GM19193 (cell line): ENCODE results near the gene GAS2L2.

ENCODE experiments used
- POLR2A ChIP-seq: IDR thresholded peaks from 4 replicates; pipeline ENCODE4 v1.6.1; 2011; ENCODE audit not compliant: insufficient read depth, insufficient read length; ENCODE audit errors: extremely low read depth

GAS2L2 gene

GRCh38 chr17:35743626-35744328 is 9.3 kb downstream of the GAS2L2 start:
- TF ChIP-seq POLR2A = no peak

- TF ChIP-seq POLR2A = no peak
Measured at GRCh38 chr17:35742896-35743477, 10.1 kb downstream of the GAS2L2 start.

GRCh38 chr17:35742496-35742895 is 10.5 kb downstream of the GAS2L2 start:
- no peak for TF ChIP-seq POLR2A

GRCh38 chr17:35740997-35741931 is 11.8 kb downstream of the GAS2L2 start:
- no peak for TF ChIP-seq POLR2A

- no peak for TF ChIP-seq POLR2A
Measured at GRCh38 chr17:35740216-35740615, 12.8 kb downstream of the GAS2L2 start.

GRCh38 chr17:35738519-35739133 is 14.4 kb downstream of the GAS2L2 start:
- no peak for TF ChIP-seq POLR2A

- TF ChIP-seq POLR2A = no peak
Measured at GRCh38 chr17:35736236-35736635, 16.8 kb downstream of the GAS2L2 start.

GRCh38 chr17:35735036-35735805 is 17.8 kb downstream of the GAS2L2 start:
- no peak for TF ChIP-seq POLR2A

GRCh38 chr17:35734396-35734795 is 18.6 kb downstream of the GAS2L2 start:
- TF ChIP-seq POLR2A = no peak

- no peak for TF ChIP-seq POLR2A
Measured at GRCh38 chr17:35733366-35733765, 19.7 kb downstream of the GAS2L2 start.

GRCh38 chr17:35732806-35733136 is 20.3 kb downstream of the GAS2L2 start:
- no peak for TF ChIP-seq POLR2A

- no peak for TF ChIP-seq POLR2A
Measured at GRCh38 chr17:35731917-35732805, 20.9 kb downstream of the GAS2L2 start.

- no peak for TF ChIP-seq POLR2A
Measured at GRCh38 chr17:35731239-35731916, 21.7 kb downstream of the GAS2L2 start, which contains the start of gene RASL10B. Gene RASL10B, plus strand, starts transcription at chr17:35731639. Its CDS starts 3,546 bp downstream, at chr17:35735185.
